SK-N-SH (cell line): ENCODE results near the gene PHF21B. TPM values are rescaled to one million over a fixed set of nuclear protein-coding genes. Genes with fewer than 3 reads are reported as not detected.

Experiments used
- CTCF ChIA-PET: fragments of 300-600, 350-600 bp; formaldehyde crosslinking; extraction: SDS; loops from one replicate; lab custom pipeline; 2021; lab: Yijun Ruan, JAX
- POLR2A ChIA-PET: fragments of 350-600 bp; sonication (Branson Sonifier 250); formaldehyde crosslinking; extraction: SDS; loops from one replicate; lab custom pipeline; 2020; ENCODE audit warnings: antibody characterized with exemption, inconsistent platforms; lab: Yijun Ruan, JAX
- DNase-seq: peaks from one replicate; pipeline ENCODE4 v3.0.0; 2012
- H2AFZ ChIP-seq: fragments of 200-600 bp; sonication (generic); 2 replicates; pipeline ENCODE4 v1.8.1; 2016; ENCODE audit warnings: antibody characterized with exemption, mild to moderate bottlenecking, low read depth
- H3F3A ChIP-seq: fragments of 200-600 bp; sonication (generic); replicated peaks from 2 replicates; pipeline ENCODE3; 2016; ENCODE audit warnings: antibody characterized with exemption, mild to moderate bottlenecking; ENCODE audit not compliant: insufficient read depth
- H3K27ac ChIP-seq, 2 experiments: fragments of 200-500 bp in 1 of 2; fragments of 200-600 bp in 1 of 2; sonication (Bioruptor generic) in 1 of 2; sonication (generic), shearing (Covaris generic) in 1 of 2; 2 replicates each; pipeline versions ENCODE4 v1.5.1 to v1.6.1; 2014 to 2016; ENCODE audit warnings: low read depth in 2 of 2, inconsistent platforms in 1 of 2, low read length in 1 of 2, mild to moderate bottlenecking in 1 of 2, mixed read lengths in 1 of 2
- H3K27me3 ChIP-seq: fragments of 200-600 bp; sonication (generic), shearing (Covaris generic); 2 replicates; pipeline ENCODE4 v1.6.1; 2016; ENCODE audit warnings: mixed run types; ENCODE audit not compliant: insufficient read depth
- H3K36me3 ChIP-seq, 2 experiments: fragments of 200-500 bp in 1 of 2; fragments of 200-600 bp in 1 of 2; sonication (Bioruptor generic) in 1 of 2; sonication (generic) in 1 of 2; replicated peaks in 1 of 2; 2 replicates each; pipeline versions ENCODE3 to v1.5.1; 2014 to 2016; ENCODE audit warnings: low read length in 1 of 2, mild to moderate bottlenecking in 1 of 2; ENCODE audit not compliant: insufficient read depth in 2 of 2, control insufficient read depth in 1 of 2
- H3K4me1 ChIP-seq, 2 experiments: fragments of 200-500 bp in 1 of 2; fragments of 200-600 bp in 1 of 2; sonication (Bioruptor generic) in 1 of 2; sonication (generic), shearing (Covaris generic) in 1 of 2; 2 replicates each; pipeline versions ENCODE4 v1.5.1 to v1.6.1; 2014 to 2016; ENCODE audit warnings: low read depth in 1 of 2, low read length in 1 of 2, mixed run types in 1 of 2; ENCODE audit not compliant: insufficient read depth in 2 of 2, control insufficient read depth in 1 of 2
- H3K4me2 ChIP-seq: fragments of 200-600 bp; sonication (generic), shearing (Covaris generic); 2 replicates; pipeline ENCODE4 v1.6.1; 2017; ENCODE audit warnings: mixed run types
- H3K4me3 ChIP-seq, 2 experiments: fragments of 200-500 bp in 1 of 2; fragments of 200-600 bp in 1 of 2; sonication (Bioruptor generic) in 1 of 2; sonication (generic), shearing (Covaris generic) in 1 of 2; 2 replicates each; pipeline versions ENCODE4 v1.5.1 to v1.8.1; 2014 to 2016; ENCODE audit warnings: low read depth in 2 of 2, inconsistent platforms in 1 of 2, low read length in 1 of 2, mild to moderate bottlenecking in 1 of 2, mixed read lengths in 1 of 2, moderate library complexity in 1 of 2
- H3K79me2 ChIP-seq: fragments of 200-600 bp; sonication (generic); 2 replicates; pipeline ENCODE4 v1.8.1; 2017; ENCODE audit warnings: mild to moderate bottlenecking; ENCODE audit not compliant: insufficient read depth
- H3K9ac ChIP-seq: fragments of 200-600 bp; sonication (generic); 2 replicates; pipeline ENCODE4 v1.6.1; 2017; ENCODE audit warnings: mixed run types
- H3K9me2 ChIP-seq: fragments of 200-600 bp; sonication (generic); 2 replicates; pipeline ENCODE4 v1.6.1; 2017; ENCODE audit warnings: mixed run types
- H3K9me3 ChIP-seq: fragments of 200-600 bp; sonication (generic); 2 replicates; pipeline ENCODE4 v1.6.1; 2017; ENCODE audit warnings: mixed run types, mild to moderate bottlenecking, moderate library complexity
- H4K20me1 ChIP-seq: fragments of 200-600 bp; sonication (generic); 2 replicates; pipeline ENCODE4 v1.6.1; 2017; ENCODE audit warnings: mild to moderate bottlenecking, mixed run types; ENCODE audit not compliant: insufficient read depth
- CHD2 ChIP-seq: fragments of 150-350 bp; IDR thresholded peaks from 2 replicates; pipeline ENCODE4 v1.6.1; 2018; ENCODE audit warnings: low read length; ENCODE audit not compliant: partially characterized antibody
- EP300 ChIP-seq, 2 experiments: IDR thresholded peaks; 2 replicates each; pipeline versions ENCODE4 v1.4.0 to v1.6.1; 2012; ENCODE audit warnings: borderline replicate concordance in 1 of 2, low read depth in 1 of 2, low read length in 1 of 2
- FOXJ3 ChIP-seq: sonication (generic); formaldehyde crosslinking; IDR thresholded peaks from 2 replicates; pipeline ENCODE4 v1.5.1; 2020; ENCODE audit warnings: mild to moderate bottlenecking, missing genetic modification reagents
- GABPA ChIP-seq: IDR thresholded peaks from 2 replicates; pipeline ENCODE4 v1.4.0; 2012; ENCODE audit warnings: low read depth, mild to moderate bottlenecking
- GATA2 ChIP-seq: sonication (generic); formaldehyde crosslinking; IDR thresholded peaks from 2 replicates; pipeline ENCODE4 v1.5.0; 2020; ENCODE audit warnings: mild to moderate bottlenecking, missing genetic modification reagents
- MEF2A ChIP-seq: IDR thresholded peaks from 2 replicates; pipeline ENCODE4 v1.4.0; 2012; ENCODE audit warnings: low read depth, borderline replicate concordance
- MXI1 ChIP-seq: IDR thresholded peaks from 2 replicates; pipeline ENCODE4 v1.6.1; 2012; ENCODE audit warnings: mild to moderate bottlenecking, low read depth, low read length, improper control_type of control experiment
- NFIC ChIP-seq: IDR thresholded peaks from 2 replicates; pipeline ENCODE4 v1.4.0; 2012; ENCODE audit warnings: borderline replicate concordance
- NRF1 ChIP-seq: IDR thresholded peaks from 2 replicates; pipeline ENCODE4 v1.6.1; 2012; ENCODE audit warnings: low read depth, mild to moderate bottlenecking, low read length
- RCOR1 ChIP-seq: fragments of 150-350 bp; IDR thresholded peaks from 2 replicates; pipeline ENCODE4 v1.6.1; 2017; ENCODE audit warnings: antibody characterized with exemption, low read length
- RFX5 ChIP-seq: IDR thresholded peaks from 2 replicates; pipeline ENCODE4 v1.6.1; 2012; ENCODE audit warnings: mild to moderate bottlenecking, improper control_type of control experiment, low read length
- SIN3A ChIP-seq: IDR thresholded peaks from 2 replicates; pipeline ENCODE4 v1.6.1; 2012; ENCODE audit warnings: low read depth, mild to moderate bottlenecking, low read length, moderate library complexity, borderline replicate concordance
- TCF12 ChIP-seq: IDR thresholded peaks from 2 replicates; pipeline ENCODE4 v1.4.0; 2012
- WGBS: methylation state at CpG from one replicate; pipeline ENCODE4 v1.1.6; 2017; ENCODE audit warnings: low lambda C conversion rate; 5-methylcytosine and 5-hydroxymethylcytosine counted together
- polyA plus RNA-seq, 3 experiments: library from polyadenylated mRNA; depleted of rRNA; stranded (reverse); fragments of >200 nt; gene quantifications; 2 replicates each; pipeline ENCODE4 v1.2.3, GENCODE V29; 2012
- TF ChIP-seq, protein P1 (sequence below): IDR thresholded peaks from 2 replicates; pipeline ENCODE4 v1.6.1; 2012; ENCODE audit warnings: mild to moderate bottlenecking, low read depth, low read length, moderate library complexity
- TF ChIP-seq, protein P2 (sequence below): fragments of 200-600 bp; sonication (generic); IDR thresholded peaks from 2 replicates; pipeline ENCODE4 v1.6.1; 2017; ENCODE audit warnings: antibody characterized with exemption, mild to moderate bottlenecking, moderate library complexity
- TF ChIP-seq, protein P3 (sequence below): IDR thresholded peaks from 2 replicates; pipeline ENCODE4 v1.4.0; 2012; ENCODE audit warnings: low read depth, borderline replicate concordance
- TF ChIP-seq, protein P4 (sequence below): IDR thresholded peaks from 2 replicates; pipeline ENCODE4 v1.4.0; 2012; ENCODE audit warnings: low read depth
- TF ChIP-seq, protein P5 (sequence below): fragments of 150-350 bp; IDR thresholded peaks from 2 replicates; pipeline ENCODE4 v1.6.1; 2017; ENCODE audit warnings: antibody characterized with exemption, low read length, low read depth, borderline replicate concordance

Gene PHF21B
- polyA plus RNA-seq, 1 of the 3 experiments (the other 2 are of a cell fraction): 0.76 TPM

DNA sequence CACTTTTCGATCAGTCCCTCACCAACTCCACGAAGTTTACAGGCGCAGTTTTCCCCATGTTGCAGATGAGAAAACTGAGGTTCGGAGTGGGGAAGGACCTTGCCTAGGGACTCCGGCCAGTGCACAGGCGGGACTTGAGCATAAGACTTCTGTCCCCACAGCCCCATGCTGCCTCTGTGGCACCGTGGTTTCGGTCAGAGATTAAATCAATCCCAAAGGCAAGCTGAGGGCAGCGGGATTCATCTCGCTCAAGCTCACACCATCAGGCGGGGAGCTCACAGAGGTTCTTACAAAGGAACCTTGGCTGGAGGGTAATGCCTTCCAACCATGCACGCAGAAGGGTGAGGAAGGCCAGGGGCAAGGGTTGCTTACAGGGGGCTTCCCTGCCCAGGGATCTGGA lies 115.5 kb downstream of the PHF21B start:
- Histone ChIP-seq H3K4me3 (no peak overlapping the region), H3K79me2 (no peaks in the 10 kb centered on the region), H4K20me1 (no peaks in the 10 kb centered on the region), H3K4me2 (no peak overlapping the region)
- POLR2A ChIA-PET: no interaction called here
- TF ChIP-seq EP300 (IDR thresholded peaks at IDR 0.05; ENCODE audit: borderline replicate concordance in 1 of 2, low read depth in 1 of 2, low read length in 1 of 2): no peak
- TF ChIP-seq MXI1: no peak
- no peak for TF ChIP-seq TCF12
- TF ChIP-seq, all 33 proteins: peak for 0
- no peaks in the 10 kb centered on the region for H3K36me3 ChIP-seq
- WGBS: 78% methylated on average over 12 of the region's 12 CpGs
- DNase-seq: no peak
- no peak overlapping the region for H3K9ac ChIP-seq
- no peaks in the 10 kb centered on the region for H3K4me1 ChIP-seq
- no peaks in the 10 kb centered on the region for H3F3A ChIP-seq
- no peaks in the 10 kb centered on the region for H3K9me2 ChIP-seq
- CTCF ChIA-PET: no interaction called here
- H3K27me3 ChIP-seq: no peaks in the 10 kb centered on the region
- no peak overlapping the region for H3K27ac ChIP-seq
- H3K9me3 ChIP-seq: no peaks in the 10 kb centered on the region
- H2AFZ ChIP-seq: no peak overlapping the region

DNA sequence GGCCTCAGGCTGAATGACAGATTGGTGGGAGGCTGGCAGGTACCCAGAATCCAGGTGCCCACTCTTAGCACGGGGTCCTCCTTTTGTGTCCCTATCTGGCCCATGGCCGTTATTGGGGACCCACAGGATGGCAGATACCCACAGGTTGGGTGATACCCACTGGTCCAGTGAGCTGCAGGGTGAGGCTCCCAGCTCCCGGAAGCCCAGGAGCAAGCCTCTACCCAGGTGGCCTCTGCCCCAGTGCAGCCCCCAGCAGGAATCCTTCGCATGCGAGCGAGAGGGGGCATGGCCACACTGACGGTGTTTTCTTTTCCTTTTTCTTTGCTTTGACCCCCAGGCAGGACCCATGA lies 116.1 kb downstream of the PHF21B start:
- H3F3A ChIP-seq: no peaks in the 10 kb centered on the region
- WGBS: 60% methylated on average over 3 of the region's 7 CpGs
- no peak for TF ChIP-seq NFIC
- no peak for TF ChIP-seq GABPA
- TF ChIP-seq, protein P1, sequence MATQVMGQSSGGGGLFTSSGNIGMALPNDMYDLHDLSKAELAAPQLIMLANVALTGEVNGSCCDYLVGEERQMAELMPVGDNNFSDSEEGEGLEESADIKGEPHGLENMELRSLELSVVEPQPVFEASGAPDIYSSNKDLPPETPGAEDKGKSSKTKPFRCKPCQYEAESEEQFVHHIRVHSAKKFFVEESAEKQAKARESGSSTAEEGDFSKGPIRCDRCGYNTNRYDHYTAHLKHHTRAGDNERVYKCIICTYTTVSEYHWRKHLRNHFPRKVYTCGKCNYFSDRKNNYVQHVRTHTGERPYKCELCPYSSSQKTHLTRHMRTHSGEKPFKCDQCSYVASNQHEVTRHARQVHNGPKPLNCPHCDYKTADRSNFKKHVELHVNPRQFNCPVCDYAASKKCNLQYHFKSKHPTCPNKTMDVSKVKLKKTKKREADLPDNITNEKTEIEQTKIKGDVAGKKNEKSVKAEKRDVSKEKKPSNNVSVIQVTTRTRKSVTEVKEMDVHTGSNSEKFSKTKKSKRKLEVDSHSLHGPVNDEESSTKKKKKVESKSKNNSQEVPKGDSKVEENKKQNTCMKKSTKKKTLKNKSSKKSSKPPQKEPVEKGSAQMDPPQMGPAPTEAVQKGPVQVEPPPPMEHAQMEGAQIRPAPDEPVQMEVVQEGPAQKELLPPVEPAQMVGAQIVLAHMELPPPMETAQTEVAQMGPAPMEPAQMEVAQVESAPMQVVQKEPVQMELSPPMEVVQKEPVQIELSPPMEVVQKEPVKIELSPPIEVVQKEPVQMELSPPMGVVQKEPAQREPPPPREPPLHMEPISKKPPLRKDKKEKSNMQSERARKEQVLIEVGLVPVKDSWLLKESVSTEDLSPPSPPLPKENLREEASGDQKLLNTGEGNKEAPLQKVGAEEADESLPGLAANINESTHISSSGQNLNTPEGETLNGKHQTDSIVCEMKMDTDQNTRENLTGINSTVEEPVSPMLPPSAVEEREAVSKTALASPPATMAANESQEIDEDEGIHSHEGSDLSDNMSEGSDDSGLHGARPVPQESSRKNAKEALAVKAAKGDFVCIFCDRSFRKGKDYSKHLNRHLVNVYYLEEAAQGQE: no peak
- TF ChIP-seq, protein P2, sequence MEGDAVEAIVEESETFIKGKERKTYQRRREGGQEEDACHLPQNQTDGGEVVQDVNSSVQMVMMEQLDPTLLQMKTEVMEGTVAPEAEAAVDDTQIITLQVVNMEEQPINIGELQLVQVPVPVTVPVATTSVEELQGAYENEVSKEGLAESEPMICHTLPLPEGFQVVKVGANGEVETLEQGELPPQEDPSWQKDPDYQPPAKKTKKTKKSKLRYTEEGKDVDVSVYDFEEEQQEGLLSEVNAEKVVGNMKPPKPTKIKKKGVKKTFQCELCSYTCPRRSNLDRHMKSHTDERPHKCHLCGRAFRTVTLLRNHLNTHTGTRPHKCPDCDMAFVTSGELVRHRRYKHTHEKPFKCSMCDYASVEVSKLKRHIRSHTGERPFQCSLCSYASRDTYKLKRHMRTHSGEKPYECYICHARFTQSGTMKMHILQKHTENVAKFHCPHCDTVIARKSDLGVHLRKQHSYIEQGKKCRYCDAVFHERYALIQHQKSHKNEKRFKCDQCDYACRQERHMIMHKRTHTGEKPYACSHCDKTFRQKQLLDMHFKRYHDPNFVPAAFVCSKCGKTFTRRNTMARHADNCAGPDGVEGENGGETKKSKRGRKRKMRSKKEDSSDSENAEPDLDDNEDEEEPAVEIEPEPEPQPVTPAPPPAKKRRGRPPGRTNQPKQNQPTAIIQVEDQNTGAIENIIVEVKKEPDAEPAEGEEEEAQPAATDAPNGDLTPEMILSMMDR: no peak
- TF ChIP-seq, protein P3, sequence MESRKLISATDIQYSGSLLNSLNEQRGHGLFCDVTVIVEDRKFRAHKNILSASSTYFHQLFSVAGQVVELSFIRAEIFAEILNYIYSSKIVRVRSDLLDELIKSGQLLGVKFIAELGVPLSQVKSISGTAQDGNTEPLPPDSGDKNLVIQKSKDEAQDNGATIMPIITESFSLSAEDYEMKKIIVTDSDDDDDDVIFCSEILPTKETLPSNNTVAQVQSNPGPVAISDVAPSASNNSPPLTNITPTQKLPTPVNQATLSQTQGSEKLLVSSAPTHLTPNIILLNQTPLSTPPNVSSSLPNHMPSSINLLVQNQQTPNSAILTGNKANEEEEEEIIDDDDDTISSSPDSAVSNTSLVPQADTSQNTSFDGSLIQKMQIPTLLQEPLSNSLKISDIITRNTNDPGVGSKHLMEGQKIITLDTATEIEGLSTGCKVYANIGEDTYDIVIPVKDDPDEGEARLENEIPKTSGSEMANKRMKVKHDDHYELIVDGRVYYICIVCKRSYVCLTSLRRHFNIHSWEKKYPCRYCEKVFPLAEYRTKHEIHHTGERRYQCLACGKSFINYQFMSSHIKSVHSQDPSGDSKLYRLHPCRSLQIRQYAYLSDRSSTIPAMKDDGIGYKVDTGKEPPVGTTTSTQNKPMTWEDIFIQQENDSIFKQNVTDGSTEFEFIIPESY: no peak
- TF ChIP-seq SIN3A: no peak
- no peak for TF ChIP-seq RFX5
- no peak for TF ChIP-seq GATA2 (CRISPR knock-in tag)
- TF ChIP-seq MEF2A: no peak
- TF ChIP-seq RCOR1: no peak
- TF ChIP-seq CHD2: no peak
- TF ChIP-seq FOXJ3 (CRISPR knock-in tag): no peak
- TF ChIP-seq MXI1: no peak
- TF ChIP-seq NRF1: no peak
- TF ChIP-seq, protein P4, sequence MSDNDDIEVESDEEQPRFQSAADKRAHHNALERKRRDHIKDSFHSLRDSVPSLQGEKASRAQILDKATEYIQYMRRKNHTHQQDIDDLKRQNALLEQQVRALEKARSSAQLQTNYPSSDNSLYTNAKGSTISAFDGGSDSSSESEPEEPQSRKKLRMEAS: no peak
- TF ChIP-seq, protein P5, sequence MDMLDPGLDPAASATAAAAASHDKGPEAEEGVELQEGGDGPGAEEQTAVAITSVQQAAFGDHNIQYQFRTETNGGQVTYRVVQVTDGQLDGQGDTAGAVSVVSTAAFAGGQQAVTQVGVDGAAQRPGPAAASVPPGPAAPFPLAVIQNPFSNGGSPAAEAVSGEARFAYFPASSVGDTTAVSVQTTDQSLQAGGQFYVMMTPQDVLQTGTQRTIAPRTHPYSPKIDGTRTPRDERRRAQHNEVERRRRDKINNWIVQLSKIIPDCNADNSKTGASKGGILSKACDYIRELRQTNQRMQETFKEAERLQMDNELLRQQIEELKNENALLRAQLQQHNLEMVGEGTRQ: no peak
- TF ChIP-seq, all 33 proteins: peak for 0
- POLR2A ChIA-PET: no interaction called here
- Histone ChIP-seq H3K9me3 (no peaks in the 10 kb centered on the region), H3K9me2 (no peaks in the 10 kb centered on the region), H3K4me1 (peaks cover 0 to under 1% of the 10 kb centered on the region in 2 experiments; a peak in 1 of 4 replicates), H3K27ac (no peak overlapping the region), H3K79me2 (no peaks in the 10 kb centered on the region), H3K4me3 (no peak overlapping the region), H4K20me1 (no peaks in the 10 kb centered on the region), H2AFZ (no peak overlapping the region), H3K4me2 (no peak overlapping the region), H3K36me3 (no peaks in the 10 kb centered on the region), H3K27me3 (no peaks in the 10 kb centered on the region), H3K9ac (no peak overlapping the region)
- no peak for DNase-seq
- CTCF ChIA-PET: no interaction called here
